GM18868 (cell line): ENCODE measurements around the gene TFF3.

Source experiments
- ATAC-seq: cut with Tn5 transposase; IDR thresholded peaks from one replicate; pipeline ENCODE4 v1.9.1; 2021; ENCODE audit warnings: mild to moderate bottlenecking, moderate library complexity; ENCODE audit not compliant: unreplicated experiment

Gene TFF3

DNA sequence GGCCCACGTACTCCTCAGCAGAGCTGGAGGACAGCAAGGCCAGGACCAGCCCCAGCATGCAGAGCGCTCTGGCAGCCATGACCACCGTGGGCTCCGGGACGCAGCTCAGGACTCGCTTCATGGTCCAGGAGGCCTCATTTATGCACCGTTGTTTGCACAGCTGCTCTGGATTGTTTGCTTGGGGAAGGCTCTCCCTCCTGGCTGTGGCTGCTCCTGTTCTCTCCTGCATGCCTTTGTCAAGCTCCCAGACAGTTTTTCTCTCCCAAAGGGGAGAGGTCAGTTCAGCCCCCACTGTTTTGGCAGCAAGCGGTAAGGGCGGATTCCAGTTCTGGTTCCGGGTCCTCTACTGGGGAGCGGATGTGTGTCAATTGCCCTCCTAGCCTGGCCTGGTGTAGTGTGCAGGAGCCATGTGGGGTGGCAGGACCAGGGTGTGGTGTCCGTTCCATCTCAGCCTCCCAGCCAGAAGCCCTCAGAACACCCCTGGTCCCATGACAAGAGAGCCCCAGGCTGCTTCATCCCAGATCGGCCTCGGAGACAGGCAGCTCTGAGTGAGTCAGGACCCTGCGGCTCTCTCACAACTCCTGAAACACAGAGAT, at the start of gene TFF3:
Gene TFF3 (minus strand): TSS at position 114 of the 596 bp plus-strand sequence. CDS start 35 bp downstream, at position 79.
- no peak for ATAC-seq

- no peak for ATAC-seq
Observed at GRCh38 chr21:42364304-42364865, 49.2 kb upstream of the TFF3 start.

DNA sequence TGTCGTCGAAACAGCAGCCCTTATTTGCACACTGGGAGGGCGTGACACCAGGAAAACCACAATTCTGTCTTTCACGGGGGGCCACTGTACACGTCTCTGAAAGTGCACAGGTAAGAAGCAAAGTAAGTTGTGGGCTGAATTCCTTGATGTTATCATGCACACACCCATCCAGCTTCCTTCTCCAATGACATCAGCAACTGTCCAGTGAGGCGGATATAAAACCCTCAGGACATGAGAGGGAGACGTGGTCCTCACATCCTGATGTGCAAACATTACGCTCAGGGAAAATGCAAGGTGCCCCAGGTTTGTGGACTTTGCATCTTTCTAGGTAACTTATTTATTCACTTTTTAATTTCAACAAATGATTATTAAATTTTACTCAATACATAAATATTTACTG, 48.1 kb upstream of the TFF3 start:
- no peak for ATAC-seq

GRCh38 chr21:42362700-42363099, 47.5 kb upstream of the TFF3 start:
- no peak for ATAC-seq

- ATAC-seq: no peak
Observed at GRCh38 chr21:42362198-42362597, 47.0 kb upstream of the TFF3 start.

DNA sequence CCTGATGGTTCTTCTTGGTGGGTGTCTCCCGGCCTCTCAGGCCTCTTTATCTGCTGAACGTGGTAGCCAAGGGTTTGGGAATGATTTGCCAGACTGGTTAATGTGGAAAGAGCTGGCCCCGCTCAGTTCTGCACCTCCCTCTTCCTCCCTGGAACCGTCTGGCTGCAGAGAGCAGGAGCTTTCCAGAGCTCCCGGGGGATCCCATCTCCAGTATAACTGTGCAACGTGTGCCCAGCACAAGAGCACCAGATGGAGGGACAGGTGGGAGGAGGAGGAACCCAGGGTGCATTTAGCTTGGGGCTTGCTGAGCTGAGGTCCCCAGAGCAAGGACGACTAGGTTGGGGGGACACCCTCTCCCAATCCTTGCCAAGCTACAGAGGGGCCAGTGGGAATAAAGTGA, 46.1 kb upstream of the TFF3 start:
- no peak for ATAC-seq

GRCh38 chr21:42360317-42360716, 45.1 kb upstream of the TFF3 start:
- ATAC-seq: no peak

- ATAC-seq: no peak
Observed at GRCh38 chr21:42358937-42359336, 43.7 kb upstream of the TFF3 start.

DNA sequence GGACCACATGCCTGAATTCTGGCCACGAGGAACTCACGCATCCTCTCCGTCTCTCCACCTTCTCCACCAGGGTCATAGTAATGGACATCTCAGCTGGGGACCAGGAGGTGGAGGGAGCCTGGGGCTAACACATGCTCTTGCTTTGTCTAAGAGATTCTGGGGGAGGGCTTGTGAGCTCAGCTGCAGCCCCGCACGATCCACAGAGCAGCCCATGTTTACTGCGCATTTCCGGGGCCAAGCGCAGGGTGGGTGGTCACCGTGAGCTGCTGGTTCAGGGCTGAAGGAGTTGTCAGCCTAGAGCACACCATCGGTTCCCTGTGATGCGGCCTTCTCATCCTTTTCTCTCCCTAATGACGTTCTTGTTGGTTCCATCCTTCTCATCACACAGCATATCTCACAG, 43.1 kb upstream of the TFF3 start:
- ATAC-seq: no peak

GRCh38 chr21:42357307-42357706, 42.1 kb upstream of the TFF3 start:
- no peak for ATAC-seq

GRCh38 chr21:42356650-42357049, 41.4 kb upstream of the TFF3 start:
- ATAC-seq: no peak

DNA sequence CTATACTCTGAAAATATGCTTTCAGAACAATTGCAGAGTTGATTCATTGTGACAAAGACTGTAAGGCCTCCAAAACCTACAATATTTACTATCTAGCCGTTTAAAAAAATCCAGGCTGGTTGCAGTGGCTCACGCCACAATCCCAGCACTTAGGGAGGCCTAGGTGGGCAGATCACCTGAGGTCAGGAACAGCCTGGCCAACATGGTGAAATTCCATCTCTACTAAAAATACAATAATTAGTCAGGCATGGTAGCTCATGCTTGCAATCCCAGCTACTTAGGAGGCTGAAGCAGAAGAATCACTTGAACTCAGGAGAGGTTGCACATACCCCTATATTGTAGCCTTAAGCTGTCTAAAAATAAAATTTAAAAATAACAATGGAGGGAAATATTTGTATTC, 40.8 kb upstream of the TFF3 start:
- no peak for ATAC-seq

DNA sequence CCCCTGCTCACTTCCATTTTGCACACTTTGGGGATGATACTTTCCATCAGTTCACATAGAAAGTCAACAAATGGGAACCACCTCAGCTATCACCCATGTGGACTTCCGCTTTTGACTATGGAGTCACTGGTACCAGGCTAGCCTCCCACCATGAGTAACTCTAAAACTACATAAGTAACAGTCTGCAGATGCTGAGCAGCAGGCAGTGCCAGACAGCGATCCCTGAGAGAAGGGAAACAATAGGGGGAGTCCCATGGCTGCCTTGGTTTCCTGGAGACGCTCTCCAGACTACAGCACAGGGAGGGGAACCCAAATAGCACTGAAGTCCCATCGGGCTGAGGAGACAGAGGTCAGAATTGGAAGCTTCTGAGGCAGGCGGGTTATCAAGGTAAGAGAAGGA, 38.4 kb upstream of the TFF3 start:
- ATAC-seq: no peak

GRCh38 chr21:42352441-42353095, 37.4 kb upstream of the TFF3 start:
- ATAC-seq: no peak

- ATAC-seq: no peak
Observed at GRCh38 chr21:42351626-42352440, 36.6 kb upstream of the TFF3 start.

GRCh38 chr21:42350927-42351426, 35.8 kb upstream of the TFF3 start, which contains the start of gene TFF2:
TFF2 (minus strand) TSS chr21:42350994; CDS start chr21:42350957, 37 bp downstream.
- ATAC-seq: no peak

DNA sequence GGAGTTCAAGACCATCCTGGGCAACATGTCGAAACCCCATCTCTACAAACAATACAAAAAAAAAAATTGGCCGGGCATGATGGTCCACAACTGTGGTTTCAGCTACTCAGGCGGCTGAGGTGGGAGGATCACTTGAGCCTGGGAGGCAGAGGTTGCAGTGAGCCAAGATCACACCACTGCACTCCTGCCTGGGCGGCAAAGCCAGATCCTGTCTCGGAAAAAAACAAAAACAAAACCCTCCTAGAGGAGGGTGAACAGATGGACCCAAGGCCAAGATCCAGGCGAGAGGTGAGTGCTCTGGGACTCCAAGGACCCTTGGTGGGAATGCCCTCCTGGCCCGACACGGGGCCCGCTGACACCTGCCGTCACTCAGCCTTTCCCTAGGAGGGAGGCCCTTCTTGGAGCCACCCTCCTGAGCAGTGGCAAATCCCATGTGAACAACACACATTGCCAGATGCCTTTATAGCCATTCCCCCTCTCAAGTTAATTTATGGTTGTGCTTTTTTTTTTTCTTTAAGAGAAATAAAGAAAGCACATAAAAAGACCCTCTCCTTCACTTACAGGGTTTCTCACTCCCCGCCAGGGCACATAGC, 35.2 kb upstream of the TFF3 start:
- no peak for ATAC-seq

DNA sequence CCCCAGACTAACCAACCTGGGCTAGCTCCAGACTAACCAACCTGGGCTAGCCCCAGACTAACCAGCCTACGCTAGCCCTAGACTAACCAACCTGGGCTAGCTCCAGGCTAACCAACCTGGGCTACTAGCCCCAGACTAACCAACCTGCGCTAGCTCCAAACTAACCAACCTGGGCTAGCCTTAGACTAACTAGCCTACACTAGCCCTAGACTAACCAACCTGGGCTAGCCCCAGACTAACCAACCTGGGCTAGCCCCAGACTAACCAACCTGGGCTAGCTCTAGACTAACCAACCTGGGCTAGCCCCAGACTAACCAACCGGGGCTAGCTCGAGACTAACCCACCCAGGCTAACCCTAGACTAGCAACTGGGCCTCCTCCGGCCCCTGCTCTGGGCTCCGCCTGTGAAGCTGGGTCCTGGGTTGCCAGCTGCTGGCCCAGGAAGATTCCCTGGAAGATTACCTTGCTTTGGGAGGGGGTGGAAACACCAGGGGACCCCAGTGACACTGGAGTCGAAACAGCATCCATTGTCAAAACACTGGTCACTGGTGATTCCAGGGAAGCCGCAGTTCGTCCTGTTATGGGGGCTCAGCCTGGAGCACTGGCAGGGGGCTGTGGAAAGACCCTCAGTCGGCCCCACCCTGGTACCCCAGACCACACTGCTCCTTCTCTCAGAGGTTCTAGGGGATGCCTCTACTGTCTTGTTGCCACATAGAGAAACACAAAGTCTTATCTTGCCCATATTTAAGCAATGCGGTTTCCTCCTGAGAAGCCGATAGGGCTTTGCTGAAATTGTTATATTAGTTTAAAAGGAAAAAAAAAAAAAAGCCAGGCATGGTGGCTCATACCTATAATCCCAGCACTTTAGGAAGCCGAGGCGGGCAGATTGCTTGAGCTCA, 34.5 kb upstream of the TFF3 start:
- no peak for ATAC-seq

DNA sequence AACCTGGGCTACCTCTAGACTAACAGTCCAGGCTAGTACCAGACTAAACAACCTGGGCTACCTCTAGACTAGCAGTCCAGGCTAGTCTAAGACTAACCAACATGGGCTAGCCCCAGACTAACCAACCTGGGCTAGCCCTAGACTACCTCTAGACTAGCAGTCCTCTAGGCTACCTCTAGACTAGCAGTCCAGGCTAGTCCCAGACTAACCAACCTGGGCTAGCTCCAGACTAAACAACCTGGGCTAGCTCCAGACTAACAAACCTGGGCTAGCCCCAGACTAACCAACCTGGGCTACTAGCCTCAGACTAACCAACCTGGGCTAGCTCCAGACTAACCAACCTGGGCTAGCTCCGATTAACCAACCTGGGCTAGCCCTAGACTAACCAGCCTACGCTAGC, 33.6 kb upstream of the TFF3 start:
- no peak for ATAC-seq
